ENCODE results near the gene CAMSAP1.

Gene CAMSAP1

DNA sequence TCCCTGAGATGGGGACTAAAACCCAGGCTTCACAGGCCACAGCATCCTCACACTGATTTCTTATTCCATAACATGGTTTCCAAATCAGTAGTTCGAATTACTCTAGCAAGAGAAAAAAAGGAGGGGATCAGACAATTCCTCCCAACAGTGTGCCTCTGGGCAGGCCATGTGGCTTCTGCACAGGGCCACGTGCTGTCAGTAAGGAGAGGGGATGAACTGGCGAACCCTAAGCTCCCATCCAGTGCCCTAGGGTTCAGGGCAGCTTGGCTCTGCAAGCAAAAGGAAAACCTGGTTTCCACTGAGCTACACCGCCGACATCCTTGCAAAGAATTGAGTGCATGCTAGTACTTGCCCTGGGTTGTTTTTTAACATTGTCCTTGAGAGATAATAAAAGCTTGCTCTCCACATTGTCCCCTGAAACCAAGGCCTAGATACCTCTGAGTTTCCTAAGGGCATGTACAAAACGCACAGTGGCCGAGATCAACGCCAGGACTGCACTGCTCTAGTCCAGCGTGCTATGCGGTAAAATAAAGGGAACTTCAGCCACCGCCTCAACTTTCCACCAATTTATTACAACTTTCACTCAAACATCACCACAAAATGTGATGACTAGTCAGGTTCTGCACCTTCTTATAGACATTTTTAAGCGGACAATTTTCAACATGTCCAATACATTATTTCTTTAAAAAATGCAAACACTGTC lies 4.5 kb downstream of the CAMSAP1 start:
- TF ChIP-seq GLIS3 (CRISPR knock-in tag; IDR thresholded peaks at IDR 0.05) (no peak), CSDC2 (CRISPR knock-in tag; IDR thresholded peaks at IDR 0.05) (no peak), ARNTL (CRISPR knock-in tag; IDR thresholded peaks at IDR 0.05; ENCODE audit: borderline replicate concordance, low read depth) (no peak), ZNF70 (CRISPR knock-in tag; IDR thresholded peaks at IDR 0.05) (no peak), OSR1 (CRISPR knock-in tag; IDR thresholded peaks at IDR 0.05) (no peak), SNAI2 (CRISPR knock-in tag; IDR thresholded peaks at IDR 0.05) (no peak), ZC3H10 (CRISPR knock-in tag; IDR thresholded peaks at IDR 0.05) (no peak), TCF4 (CRISPR knock-in tag; IDR thresholded peaks at IDR 0.05; ENCODE audit: borderline replicate concordance) (no peak), ZFP3 (CRISPR knock-in tag; IDR thresholded peaks at IDR 0.05) (no peak), ISL1 (CRISPR knock-in tag; IDR thresholded peaks at IDR 0.05) (no peak), ESRRG (CRISPR knock-in tag; IDR thresholded peaks at IDR 0.05) (no peak), ZFP30 (CRISPR knock-in tag; IDR thresholded peaks at IDR 0.05) (no peak), PPARA (CRISPR knock-in tag; IDR thresholded peaks at IDR 0.05; ENCODE audit: borderline replicate concordance) (no peak), ZNF8 (CRISPR knock-in tag; IDR thresholded peaks at IDR 0.05) (no peak)
- TF ChIP-seq, protein P1, sequence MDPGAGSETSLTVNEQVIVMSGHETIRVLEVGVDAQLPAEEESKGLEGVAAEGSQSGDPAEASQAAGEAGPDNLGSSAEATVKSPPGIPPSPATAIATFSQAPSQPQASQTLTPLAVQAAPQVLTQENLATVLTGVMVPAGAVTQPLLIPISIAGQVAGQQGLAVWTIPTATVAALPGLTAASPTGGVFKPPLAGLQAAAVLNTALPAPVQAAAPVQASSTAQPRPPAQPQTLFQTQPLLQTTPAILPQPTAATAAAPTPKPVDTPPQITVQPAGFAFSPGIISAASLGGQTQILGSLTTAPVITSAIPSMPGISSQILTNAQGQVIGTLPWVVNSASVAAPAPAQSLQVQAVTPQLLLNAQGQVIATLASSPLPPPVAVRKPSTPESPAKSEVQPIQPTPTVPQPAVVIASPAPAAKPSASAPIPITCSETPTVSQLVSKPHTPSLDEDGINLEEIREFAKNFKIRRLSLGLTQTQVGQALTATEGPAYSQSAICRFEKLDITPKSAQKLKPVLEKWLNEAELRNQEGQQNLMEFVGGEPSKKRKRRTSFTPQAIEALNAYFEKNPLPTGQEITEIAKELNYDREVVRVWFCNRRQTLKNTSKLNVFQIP (CRISPR knock-in tag; IDR thresholded peaks at IDR 0.05; ENCODE audit: borderline replicate concordance, low read depth) = no peak
- TF ChIP-seq, protein P2, sequence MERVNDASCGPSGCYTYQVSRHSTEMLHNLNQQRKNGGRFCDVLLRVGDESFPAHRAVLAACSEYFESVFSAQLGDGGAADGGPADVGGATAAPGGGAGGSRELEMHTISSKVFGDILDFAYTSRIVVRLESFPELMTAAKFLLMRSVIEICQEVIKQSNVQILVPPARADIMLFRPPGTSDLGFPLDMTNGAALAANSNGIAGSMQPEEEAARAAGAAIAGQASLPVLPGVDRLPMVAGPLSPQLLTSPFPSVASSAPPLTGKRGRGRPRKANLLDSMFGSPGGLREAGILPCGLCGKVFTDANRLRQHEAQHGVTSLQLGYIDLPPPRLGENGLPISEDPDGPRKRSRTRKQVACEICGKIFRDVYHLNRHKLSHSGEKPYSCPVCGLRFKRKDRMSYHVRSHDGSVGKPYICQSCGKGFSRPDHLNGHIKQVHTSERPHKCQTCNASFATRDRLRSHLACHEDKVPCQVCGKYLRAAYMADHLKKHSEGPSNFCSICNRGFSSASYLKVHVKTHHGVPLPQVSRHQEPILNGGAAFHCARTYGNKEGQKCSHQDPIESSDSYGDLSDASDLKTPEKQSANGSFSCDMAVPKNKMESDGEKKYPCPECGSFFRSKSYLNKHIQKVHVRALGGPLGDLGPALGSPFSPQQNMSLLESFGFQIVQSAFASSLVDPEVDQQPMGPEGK (CRISPR knock-in tag; IDR thresholded peaks at IDR 0.05; ENCODE audit: borderline replicate concordance) = no peak
- TF ChIP-seq, protein P3, sequence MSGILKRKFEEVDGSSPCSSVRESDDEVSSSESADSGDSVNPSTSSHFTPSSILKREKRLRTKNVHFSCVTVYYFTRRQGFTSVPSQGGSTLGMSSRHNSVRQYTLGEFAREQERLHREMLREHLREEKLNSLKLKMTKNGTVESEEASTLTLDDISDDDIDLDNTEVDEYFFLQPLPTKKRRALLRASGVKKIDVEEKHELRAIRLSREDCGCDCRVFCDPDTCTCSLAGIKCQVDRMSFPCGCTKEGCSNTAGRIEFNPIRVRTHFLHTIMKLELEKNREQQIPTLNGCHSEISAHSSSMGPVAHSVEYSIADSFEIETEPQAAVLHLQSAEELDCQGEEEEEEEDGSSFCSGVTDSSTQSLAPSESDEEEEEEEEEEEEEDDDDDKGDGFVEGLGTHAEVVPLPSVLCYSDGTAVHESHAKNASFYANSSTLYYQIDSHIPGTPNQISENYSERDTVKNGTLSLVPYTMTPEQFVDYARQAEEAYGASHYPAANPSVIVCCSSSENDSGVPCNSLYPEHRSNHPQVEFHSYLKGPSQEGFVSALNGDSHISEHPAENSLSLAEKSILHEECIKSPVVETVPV (CRISPR knock-in tag; IDR thresholded peaks at IDR 0.05) = no peak
- TF ChIP-seq, protein P4, sequence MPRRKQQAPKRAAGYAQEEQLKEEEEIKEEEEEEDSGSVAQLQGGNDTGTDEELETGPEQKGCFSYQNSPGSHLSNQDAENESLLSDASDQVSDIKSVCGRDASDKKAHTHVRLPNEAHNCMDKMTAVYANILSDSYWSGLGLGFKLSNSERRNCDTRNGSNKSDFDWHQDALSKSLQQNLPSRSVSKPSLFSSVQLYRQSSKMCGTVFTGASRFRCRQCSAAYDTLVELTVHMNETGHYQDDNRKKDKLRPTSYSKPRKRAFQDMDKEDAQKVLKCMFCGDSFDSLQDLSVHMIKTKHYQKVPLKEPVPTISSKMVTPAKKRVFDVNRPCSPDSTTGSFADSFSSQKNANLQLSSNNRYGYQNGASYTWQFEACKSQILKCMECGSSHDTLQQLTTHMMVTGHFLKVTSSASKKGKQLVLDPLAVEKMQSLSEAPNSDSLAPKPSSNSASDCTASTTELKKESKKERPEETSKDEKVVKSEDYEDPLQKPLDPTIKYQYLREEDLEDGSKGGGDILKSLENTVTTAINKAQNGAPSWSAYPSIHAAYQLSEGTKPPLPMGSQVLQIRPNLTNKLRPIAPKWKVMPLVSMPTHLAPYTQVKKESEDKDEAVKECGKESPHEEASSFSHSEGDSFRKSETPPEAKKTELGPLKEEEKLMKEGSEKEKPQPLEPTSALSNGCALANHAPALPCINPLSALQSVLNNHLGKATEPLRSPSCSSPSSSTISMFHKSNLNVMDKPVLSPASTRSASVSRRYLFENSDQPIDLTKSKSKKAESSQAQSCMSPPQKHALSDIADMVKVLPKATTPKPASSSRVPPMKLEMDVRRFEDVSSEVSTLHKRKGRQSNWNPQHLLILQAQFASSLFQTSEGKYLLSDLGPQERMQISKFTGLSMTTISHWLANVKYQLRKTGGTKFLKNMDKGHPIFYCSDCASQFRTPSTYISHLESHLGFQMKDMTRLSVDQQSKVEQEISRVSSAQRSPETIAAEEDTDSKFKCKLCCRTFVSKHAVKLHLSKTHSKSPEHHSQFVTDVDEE (CRISPR knock-in tag; IDR thresholded peaks at IDR 0.05) = no peak
- no peak for ATAC-seq

DNA sequence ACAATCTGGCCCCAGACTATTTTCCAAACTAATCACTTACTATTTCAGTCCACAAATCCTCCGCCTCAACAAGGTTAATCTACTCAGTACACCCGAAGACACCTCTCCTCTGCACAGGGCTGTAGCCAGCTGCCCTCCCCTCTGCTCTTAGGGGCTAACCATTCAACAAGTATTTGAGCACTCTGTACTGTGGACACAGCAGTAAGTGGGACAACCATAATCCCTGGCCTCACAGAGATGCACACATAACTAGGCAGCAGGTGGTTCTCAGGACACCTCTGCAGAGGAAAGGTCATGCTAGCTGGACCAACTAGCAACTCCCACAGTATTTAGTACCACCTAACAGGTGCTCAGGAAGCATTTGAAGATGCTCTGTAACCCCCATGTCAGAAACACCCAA lies 5.5 kb downstream of the CAMSAP1 start:
- ATAC-seq = no peak
- no peak for TF ChIP-seq SNAI2 (CRISPR knock-in tag; IDR thresholded peaks at IDR 0.05)
- no peak for TF ChIP-seq ESRRG (CRISPR knock-in tag; IDR thresholded peaks at IDR 0.05)
- no peak for TF ChIP-seq OSR1 (CRISPR knock-in tag; IDR thresholded peaks at IDR 0.05)
- TF ChIP-seq ISL1 (CRISPR knock-in tag; IDR thresholded peaks at IDR 0.05) = no peak
- TF ChIP-seq CSDC2 (CRISPR knock-in tag; IDR thresholded peaks at IDR 0.05) = no peak
- no peak for TF ChIP-seq ZNF565 (CRISPR knock-in tag; conservative IDR thresholded peaks at IDR 0.05; ENCODE audit: low read depth)
- TF ChIP-seq, protein P1 (CRISPR knock-in tag; IDR thresholded peaks at IDR 0.05; ENCODE audit: borderline replicate concordance, low read depth) = no peak
- TF ChIP-seq, protein P4 (CRISPR knock-in tag; IDR thresholded peaks at IDR 0.05) = no peak
- no peak for TF ChIP-seq TCF4 (CRISPR knock-in tag; IDR thresholded peaks at IDR 0.05; ENCODE audit: borderline replicate concordance)
- no peak for TF ChIP-seq BACH2 (CRISPR knock-in tag; IDR thresholded peaks at IDR 0.05; ENCODE audit: borderline replicate concordance)
- TF ChIP-seq ZFP3 (CRISPR knock-in tag; IDR thresholded peaks at IDR 0.05) = no peak
- TF ChIP-seq TOX (CRISPR knock-in tag; IDR thresholded peaks at IDR 0.05; ENCODE audit: borderline replicate concordance) = no peak
- TF ChIP-seq ZNF70 (CRISPR knock-in tag; IDR thresholded peaks at IDR 0.05) = no peak
- TF ChIP-seq RARB (CRISPR knock-in tag; IDR thresholded peaks at IDR 0.05) = no peak
- TF ChIP-seq ARNTL (CRISPR knock-in tag; IDR thresholded peaks at IDR 0.05; ENCODE audit: borderline replicate concordance, low read depth) = no peak
- TF ChIP-seq, protein P3 (CRISPR knock-in tag; IDR thresholded peaks at IDR 0.05) = no peak
- no peak for TF ChIP-seq ZC3H10 (CRISPR knock-in tag; IDR thresholded peaks at IDR 0.05)
- no peak for TF ChIP-seq ZFP30 (CRISPR knock-in tag; IDR thresholded peaks at IDR 0.05)
- TF ChIP-seq ZNF8 (CRISPR knock-in tag; IDR thresholded peaks at IDR 0.05) = no peak

Data from SK-N-SH treated with all-trans-retinoic acid at 6 μM for 48 hours (cell line).